Measurements from ENCODE around the gene CMTM8.

- TF ChIP-seq CTCF (IDR thresholded peaks at IDR 0.05) (no peak), ZNF121 (CRISPR knock-in tag; IDR thresholded peaks at IDR 0.05) (no peak), IRF1 (CRISPR knock-in tag; IDR thresholded peaks at IDR 0.05) (no peak), ESRRA (CRISPR knock-in tag; IDR thresholded peaks at IDR 0.05; ENCODE audit: borderline replicate concordance) (no peak), TEAD4 (CRISPR knock-in tag; IDR thresholded peaks at IDR 0.05) (no peak), CBFB (CRISPR knock-in tag; IDR thresholded peaks at IDR 0.05; ENCODE audit: low read depth) (no peak), NR2C2 (CRISPR knock-in tag; IDR thresholded peaks at IDR 0.05) (no peak), ZNF219 (CRISPR knock-in tag; IDR thresholded peaks at IDR 0.05; ENCODE audit: borderline replicate concordance) (no peak), ETV6 (CRISPR knock-in tag; IDR thresholded peaks at IDR 0.05) (no peak), CREB1 (CRISPR knock-in tag; IDR thresholded peaks at IDR 0.05) (no peak), AFF4 (CRISPR knock-in tag; IDR thresholded peaks at IDR 0.05; ENCODE audit: borderline replicate concordance) (no peak), SP1 (CRISPR knock-in tag; conservative IDR thresholded peaks at IDR 0.05) (no peak)
These were observed 62.9 kb downstream of the CMTM8 start for GRCh38 chr3:32301426-32301825.
